ENCODE measurements around the gene POC1A. TPM values are rescaled to one million over a fixed set of nuclear protein-coding genes. Genes with fewer than 3 reads are reported as not detected.

Gene POC1A
- total RNA-seq, 1 experiment from 2014 or later, result 16.1 TPM

GRCh38 chr3:52036829-52037228 lies 117.4 kb downstream of the POC1A start:
- ChIA-PET POLR2A (ENCODE audit: low non-redundant PET) (no interaction called here), CTCF (no interaction called here)
- H3K27ac ChIP-seq (ENCODE audit: low read depth, low read length, poor library complexity, severe bottlenecking), result no peak overlapping the region
- no peak for DNase-seq (ENCODE audit: low spot score)
- no peaks in the 10 kb centered on the region for H3K4me1 ChIP-seq (ENCODE audit: insufficient read depth, low read length, poor library complexity, severe bottlenecking)
- no peaks in the 10 kb centered on the region for H3K9me3 ChIP-seq (ENCODE audit: low read depth, low read length, poor library complexity, severe bottlenecking)
- TF ChIP-seq, protein P1, sequence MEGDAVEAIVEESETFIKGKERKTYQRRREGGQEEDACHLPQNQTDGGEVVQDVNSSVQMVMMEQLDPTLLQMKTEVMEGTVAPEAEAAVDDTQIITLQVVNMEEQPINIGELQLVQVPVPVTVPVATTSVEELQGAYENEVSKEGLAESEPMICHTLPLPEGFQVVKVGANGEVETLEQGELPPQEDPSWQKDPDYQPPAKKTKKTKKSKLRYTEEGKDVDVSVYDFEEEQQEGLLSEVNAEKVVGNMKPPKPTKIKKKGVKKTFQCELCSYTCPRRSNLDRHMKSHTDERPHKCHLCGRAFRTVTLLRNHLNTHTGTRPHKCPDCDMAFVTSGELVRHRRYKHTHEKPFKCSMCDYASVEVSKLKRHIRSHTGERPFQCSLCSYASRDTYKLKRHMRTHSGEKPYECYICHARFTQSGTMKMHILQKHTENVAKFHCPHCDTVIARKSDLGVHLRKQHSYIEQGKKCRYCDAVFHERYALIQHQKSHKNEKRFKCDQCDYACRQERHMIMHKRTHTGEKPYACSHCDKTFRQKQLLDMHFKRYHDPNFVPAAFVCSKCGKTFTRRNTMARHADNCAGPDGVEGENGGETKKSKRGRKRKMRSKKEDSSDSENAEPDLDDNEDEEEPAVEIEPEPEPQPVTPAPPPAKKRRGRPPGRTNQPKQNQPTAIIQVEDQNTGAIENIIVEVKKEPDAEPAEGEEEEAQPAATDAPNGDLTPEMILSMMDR (conservative IDR thresholded peaks at IDR 0.05; ENCODE audit: low read depth, low read length), result no peak
- TF ChIP-seq EZH2 (IDR thresholded peaks at IDR 0.05; ENCODE audit: borderline replicate concordance, low read depth, low read length, poor library complexity, severe bottlenecking), result no peak
- no peaks in the 10 kb centered on the region for H3K27me3 ChIP-seq (replicated peaks; ENCODE audit: insufficient read depth, low read depth, low read length, poor library complexity)
- no peaks in the 10 kb centered on the region for H3K36me3 ChIP-seq (ENCODE audit: insufficient read depth, low read length, poor library complexity, severe bottlenecking)
- H3K4me3 ChIP-seq (ENCODE audit: low read depth, low read length, poor library complexity, severe bottlenecking), result no peak overlapping the region
- BruUV-seq (replicated peaks), result no TSS peak
- intact Hi-C loops (cut with micrococcal nuclease; ENCODE audit: unreplicated experiment), result no loop called here

GRCh38 chr3:52036222-52036694 lies 118.0 kb downstream of the POC1A start:
- ChIA-PET POLR2A (ENCODE audit: low non-redundant PET) (interaction anchor here (0.5 kb wide), 1 partner anchor 913 kb away, joined by 3 read pairs; no protein-coding TSS in a partner anchor), CTCF (no interaction called here)
- Histone ChIP-seq H3K36me3 (ENCODE audit: insufficient read depth, low read length, poor library complexity, severe bottlenecking) (no peaks in the 10 kb centered on the region), H3K4me3 (ENCODE audit: low read depth, low read length, poor library complexity, severe bottlenecking) (no peak overlapping the region), H3K9me3 (ENCODE audit: low read depth, low read length, poor library complexity, severe bottlenecking) (no peaks in the 10 kb centered on the region), H3K27me3 (replicated peaks; ENCODE audit: insufficient read depth, low read depth, low read length, poor library complexity) (no peaks in the 10 kb centered on the region), H3K27ac (ENCODE audit: low read depth, low read length, poor library complexity, severe bottlenecking) (no peak overlapping the region), H3K4me1 (ENCODE audit: insufficient read depth, low read length, poor library complexity, severe bottlenecking) (no peaks in the 10 kb centered on the region)
- TF ChIP-seq, protein P1 (conservative IDR thresholded peaks at IDR 0.05; ENCODE audit: low read depth, low read length), result no peak
- TF ChIP-seq EZH2 (IDR thresholded peaks at IDR 0.05; ENCODE audit: borderline replicate concordance, low read depth, low read length, poor library complexity, severe bottlenecking), result no peak
- BruUV-seq (replicated peaks), result no TSS peak
- intact Hi-C loops (cut with micrococcal nuclease; ENCODE audit: unreplicated experiment), result no loop called here
- DNase-seq (ENCODE audit: low spot score), result no peak

- Histone ChIP-seq H3K9me3 (ENCODE audit: low read depth, low read length, poor library complexity, severe bottlenecking) (no peaks in the 10 kb centered on the region), H3K4me1 (ENCODE audit: insufficient read depth, low read length, poor library complexity, severe bottlenecking) (no peaks in the 10 kb centered on the region), H3K27ac (ENCODE audit: low read depth, low read length, poor library complexity, severe bottlenecking) (no peak overlapping the region), H3K27me3 (replicated peaks; ENCODE audit: insufficient read depth, low read depth, low read length, poor library complexity) (no peaks in the 10 kb centered on the region), H3K4me3 (ENCODE audit: low read depth, low read length, poor library complexity, severe bottlenecking) (no peak overlapping the region), H3K36me3 (ENCODE audit: insufficient read depth, low read length, poor library complexity, severe bottlenecking) (no peaks in the 10 kb centered on the region)
- intact Hi-C loops (cut with micrococcal nuclease; ENCODE audit: unreplicated experiment), result no loop called here
- DNase-seq (ENCODE audit: low spot score), result no peak
- ChIA-PET POLR2A (ENCODE audit: low non-redundant PET) (no interaction called here), CTCF (no interaction called here)
- BruUV-seq (replicated peaks), result no TSS peak
- TF ChIP-seq, protein P1 (conservative IDR thresholded peaks at IDR 0.05; ENCODE audit: low read depth, low read length), result no peak
- no peak for TF ChIP-seq EZH2 (IDR thresholded peaks at IDR 0.05; ENCODE audit: borderline replicate concordance, low read depth, low read length, poor library complexity, severe bottlenecking)
These were observed 119.6 kb downstream of the POC1A start for GRCh38 chr3:52034651-52035050.

All from A673 (cell line).